Effector memory CD4-positive, alpha-beta T cell (primary cell): ENCODE results near the gene S100A10.
A peak's percentile ranks its signal among the peaks of the same experiment; 100 is the strongest.

Experiments
- DNase-seq, 3 donors: peaks; one replicate each; pipeline ENCODE4 v3.0.0-alpha.2; 2020
- H3K27ac ChIP-seq: 2 replicates; pipeline ENCODE4 v1.7.0; 2013; ENCODE audit warnings: mild to moderate bottlenecking, low read length, moderate library complexity; ENCODE audit not compliant: insufficient read depth, poor library complexity, severe bottlenecking
- H3K27me3 ChIP-seq: replicated peaks from 2 replicates; pipeline ENCODE4 v1.7.0; 2013; ENCODE audit warnings: mild to moderate bottlenecking, low read length; ENCODE audit not compliant: insufficient read depth, control insufficient read depth, poor library complexity, severe bottlenecking
- H3K36me3 ChIP-seq: 2 replicates; pipeline ENCODE4 v1.7.0; 2013; ENCODE audit warnings: mild to moderate bottlenecking, low read length, moderate library complexity; ENCODE audit not compliant: control insufficient read depth, insufficient read depth
- H3K4me1 ChIP-seq: 2 replicates; pipeline ENCODE4 v1.7.0; 2013; ENCODE audit warnings: low read length, mild to moderate bottlenecking; ENCODE audit not compliant: control insufficient read depth, insufficient read depth, poor library complexity, severe bottlenecking
- H3K4me3 ChIP-seq: 2 replicates; pipeline ENCODE4 v1.7.0; 2013; ENCODE audit warnings: low read length, low read depth, mild to moderate bottlenecking; ENCODE audit not compliant: insufficient read depth, poor library complexity, severe bottlenecking
- H3K9me3 ChIP-seq: 2 replicates; pipeline ENCODE4 v1.7.0; 2013; ENCODE audit warnings: mild to moderate bottlenecking, low read length, moderate library complexity; ENCODE audit not compliant: control insufficient read depth

Gene S100A10

DNA sequence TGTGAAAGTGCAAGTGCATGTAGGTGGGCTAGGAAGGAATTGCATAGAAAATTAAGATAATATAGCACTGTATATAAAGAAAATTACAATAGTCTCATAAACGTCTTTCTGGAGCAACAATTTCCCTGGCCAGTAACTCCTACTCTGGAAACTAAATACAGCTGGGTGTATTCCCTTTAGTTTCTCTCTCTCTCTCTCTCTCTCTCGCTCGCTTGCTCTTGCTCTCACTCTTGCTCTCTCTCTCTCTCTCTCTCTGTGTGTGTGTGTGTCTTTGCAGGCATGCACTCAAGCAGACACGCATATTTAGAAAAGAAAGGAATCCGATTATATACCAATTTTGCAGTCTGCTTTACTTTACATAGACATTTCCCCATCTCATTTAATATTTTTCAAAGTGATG, 14.7 kb downstream of the S100A10 start:
- Histone ChIP-seq H3K27me3 (no peaks in the 10 kb centered on the region), H3K27ac (no peak overlapping the region), H3K4me3 (no peak overlapping the region), H3K36me3 (peaks cover 28% of the 10 kb centered on the region), H3K4me1 (peaks cover 3% of the 10 kb centered on the region), H3K9me3 (no peaks in the 10 kb centered on the region)
- no peak for DNase-seq

DNA sequence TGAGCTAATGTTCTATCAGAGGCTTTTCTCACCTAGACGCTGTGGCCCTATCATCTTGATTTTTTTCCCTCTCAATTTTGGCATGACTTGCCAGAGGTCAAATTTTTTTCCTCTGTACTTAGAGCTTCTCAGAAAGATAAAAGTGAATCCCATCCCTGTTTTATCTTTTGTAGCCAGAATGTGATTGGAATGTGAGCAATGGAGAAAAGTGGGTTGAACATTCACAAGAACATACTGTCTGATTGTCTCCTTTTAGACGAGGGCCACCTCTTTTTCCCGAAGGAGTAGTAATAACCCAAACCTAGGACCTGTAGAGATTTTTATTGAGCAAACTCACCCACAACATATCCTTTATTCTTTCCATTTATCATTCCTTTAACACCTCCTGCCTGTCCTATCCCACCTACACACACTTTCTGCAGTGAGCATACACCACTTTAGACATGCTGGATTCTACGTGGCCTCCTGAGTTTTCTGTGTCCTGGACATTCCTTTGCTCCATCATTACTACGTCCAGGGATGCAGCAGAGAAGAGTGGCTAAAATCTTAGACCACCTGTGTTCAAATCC, 15.9 kb downstream of the S100A10 start:
- Histone ChIP-seq H3K9me3 (no peaks in the 10 kb centered on the region), H3K27ac (no peak overlapping the region), H3K4me1 (peaks cover 3% of the 10 kb centered on the region), H3K4me3 (no peak overlapping the region), H3K36me3 (peaks cover 16% of the 10 kb centered on the region), H3K27me3 (no peaks in the 10 kb centered on the region)
- DNase-seq: no peak

DNA sequence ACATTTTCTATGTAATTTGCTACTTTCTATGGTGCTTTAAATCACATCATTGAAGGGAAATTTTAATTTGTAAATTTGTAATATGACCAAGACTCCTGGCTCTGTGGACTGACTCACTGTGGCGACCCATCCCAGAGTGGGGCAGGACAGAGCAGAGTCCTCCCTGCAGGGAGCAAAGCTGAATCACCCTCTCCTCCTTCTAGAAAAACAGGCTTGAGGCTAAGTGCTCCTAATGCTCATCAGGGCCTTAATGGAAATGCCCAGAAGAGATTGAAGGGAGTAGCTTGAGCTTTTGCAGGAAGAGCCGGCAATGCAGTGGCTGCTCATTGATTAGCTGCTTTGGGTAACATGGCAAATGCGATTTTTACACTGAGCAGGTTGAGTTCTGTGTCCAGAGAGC, 16.8 kb downstream of the S100A10 start:
- H3K27ac ChIP-seq: no peak overlapping the region
- H3K4me1 ChIP-seq: peaks cover 3% of the 10 kb centered on the region
- no peak for DNase-seq
- no peaks in the 10 kb centered on the region for H3K27me3 ChIP-seq
- H3K4me3 ChIP-seq: no peak overlapping the region
- peaks cover 9% of the 10 kb centered on the region for H3K36me3 ChIP-seq
- no peaks in the 10 kb centered on the region for H3K9me3 ChIP-seq

DNA sequence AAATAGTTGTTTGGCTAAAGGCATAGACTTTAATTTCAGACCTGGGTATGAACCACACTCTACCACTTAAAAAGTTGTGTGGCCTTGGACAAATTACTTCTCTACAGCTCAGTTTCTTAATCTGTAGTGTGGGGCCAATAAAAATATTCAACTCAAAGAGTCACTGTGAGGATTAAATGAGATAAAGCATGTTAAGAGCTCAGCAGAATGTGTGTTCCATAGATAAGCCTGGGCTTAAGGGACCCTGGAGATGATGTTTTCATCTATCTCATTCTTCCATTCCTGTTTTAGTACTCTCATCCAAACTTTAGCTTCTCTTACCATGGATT, 17.7 kb downstream of the S100A10 start:
- Histone ChIP-seq H3K4me1 (peaks cover 3% of the 10 kb centered on the region), H3K27ac (no peak overlapping the region), H3K9me3 (no peaks in the 10 kb centered on the region), H3K36me3 (peaks cover 4% of the 10 kb centered on the region), H3K4me3 (no peak overlapping the region), H3K27me3 (no peaks in the 10 kb centered on the region)
- DNase-seq: no peak

DNA sequence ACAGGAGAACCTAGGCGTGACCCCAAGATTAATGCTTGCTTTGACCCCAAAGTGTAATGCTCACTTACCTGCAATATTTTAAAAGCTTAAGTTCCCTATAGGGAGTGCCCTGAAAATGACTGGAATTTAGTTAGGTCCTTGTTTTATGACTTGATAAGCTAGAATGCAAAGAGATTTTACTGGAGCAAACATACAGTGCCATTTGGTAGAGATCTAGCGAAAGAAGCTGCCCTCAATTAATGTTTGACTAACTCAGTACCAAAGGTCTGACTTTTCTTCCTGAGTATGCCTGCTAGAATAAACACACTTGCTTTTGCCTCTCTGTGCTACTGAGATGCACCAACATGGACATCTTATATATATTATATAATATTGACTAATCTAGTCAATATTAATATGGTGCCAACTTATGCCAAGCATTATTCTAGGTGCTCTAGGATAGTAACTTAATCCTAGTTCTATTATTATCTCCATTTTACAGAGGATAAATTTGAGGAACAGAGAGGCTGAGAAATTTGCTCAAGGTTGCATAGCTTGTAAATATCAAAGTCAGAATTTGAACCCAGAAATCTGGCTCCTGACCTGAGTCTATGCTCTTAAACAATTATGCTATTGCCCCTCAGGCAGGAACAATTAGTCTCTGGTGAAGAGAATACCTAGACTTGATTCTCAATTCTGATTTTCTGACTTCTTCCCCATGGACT, 18.2 kb downstream of the S100A10 start:
- Histone ChIP-seq H3K36me3 (no peaks in the 10 kb centered on the region), H3K4me1 (peaks cover 3% of the 10 kb centered on the region), H3K27me3 (no peaks in the 10 kb centered on the region), H3K27ac (no peak overlapping the region), H3K9me3 (no peaks in the 10 kb centered on the region), H3K4me3 (no peak overlapping the region)
- no peak for DNase-seq

DNA sequence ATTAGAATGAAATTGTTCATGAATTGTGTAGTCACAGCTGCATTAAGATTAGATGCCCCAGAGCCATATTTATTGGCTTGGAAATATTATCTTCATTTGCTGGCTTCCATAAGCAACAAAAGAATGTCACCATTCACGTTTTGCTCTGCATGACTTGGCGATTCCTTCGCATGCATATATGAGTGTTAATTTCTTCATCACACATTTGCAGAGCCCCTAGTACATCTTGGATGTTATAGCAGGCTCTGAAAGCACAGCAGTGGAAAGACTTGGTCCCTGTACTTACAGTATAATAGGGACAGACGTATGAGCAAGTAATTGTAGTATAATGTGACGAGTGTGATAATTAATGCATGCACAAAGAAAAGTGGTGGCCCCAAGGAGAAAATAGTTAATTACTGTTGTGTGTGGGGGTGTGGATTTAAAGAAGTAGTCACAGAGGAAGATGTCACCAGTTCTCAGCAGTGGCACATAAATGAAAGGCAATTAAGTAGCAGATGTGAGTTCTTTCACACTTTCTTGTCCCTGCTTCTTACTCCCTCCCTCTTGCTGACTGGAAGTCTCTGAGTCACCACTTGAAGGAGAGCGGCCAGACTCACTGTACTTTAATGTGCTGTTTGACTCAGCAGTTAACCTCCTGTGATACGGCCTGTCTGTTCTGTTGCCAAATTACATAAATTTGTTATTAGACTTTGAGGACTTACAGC, 21.0 kb downstream of the S100A10 start:
- H3K36me3 ChIP-seq: no peaks in the 10 kb centered on the region
- H3K4me3 ChIP-seq: no peak overlapping the region
- H3K27ac ChIP-seq: no peak overlapping the region
- no peaks in the 10 kb centered on the region for H3K27me3 ChIP-seq
- peaks cover 8% of the 10 kb centered on the region for H3K4me1 ChIP-seq
- no peak for DNase-seq
- H3K9me3 ChIP-seq: no peaks in the 10 kb centered on the region

DNA sequence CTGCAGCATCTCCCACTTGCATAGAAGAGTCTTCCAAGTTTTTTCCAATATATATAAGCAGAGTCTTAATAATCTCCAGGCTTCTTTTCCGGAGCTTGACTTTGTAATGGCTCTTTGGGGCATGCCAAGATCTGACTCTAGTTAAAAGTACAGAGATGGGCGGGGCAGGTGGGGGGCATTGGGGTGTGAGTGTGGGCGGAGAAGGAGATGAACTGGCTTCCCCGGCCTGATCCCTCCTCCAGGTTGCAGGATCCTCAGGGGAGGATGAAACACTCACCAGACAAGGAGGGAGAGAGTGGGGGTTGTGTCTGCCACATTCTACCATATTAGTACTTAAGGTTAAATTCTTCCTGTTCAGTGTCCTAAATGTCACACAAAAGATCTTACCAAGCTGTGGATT, 23.0 kb downstream of the S100A10 start:
- Histone ChIP-seq H3K4me3 (no peak overlapping the region), H3K27me3 (no peaks in the 10 kb centered on the region), H3K4me1 (peaks cover 8% of the 10 kb centered on the region), H3K36me3 (no peaks in the 10 kb centered on the region), H3K9me3 (no peaks in the 10 kb centered on the region), H3K27ac (no peak overlapping the region)
- no peak for DNase-seq

DNA sequence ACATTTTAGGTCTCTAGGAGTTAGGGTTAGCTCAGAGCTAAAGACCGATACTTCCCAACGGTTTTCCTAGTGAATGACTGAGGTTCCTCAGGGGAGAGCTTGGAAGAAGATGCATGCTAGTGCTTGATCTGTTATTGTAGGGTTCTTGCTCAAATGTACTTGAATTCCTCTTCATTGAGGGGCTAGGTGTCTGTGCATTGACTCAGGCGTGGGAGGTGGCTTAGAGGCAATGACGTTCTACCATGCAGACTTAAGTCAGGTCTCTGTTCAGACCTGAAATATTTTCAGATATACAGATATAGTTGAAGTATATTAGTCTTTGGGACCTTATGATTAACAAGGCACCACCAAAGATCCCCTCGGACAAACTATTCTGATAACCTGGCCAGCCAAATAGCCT, 23.5 kb downstream of the S100A10 start:
- Histone ChIP-seq H3K4me1 (peaks cover 8% of the 10 kb centered on the region), H3K27me3 (no peaks in the 10 kb centered on the region), H3K9me3 (no peaks in the 10 kb centered on the region), H3K36me3 (no peaks in the 10 kb centered on the region), H3K27ac (no peak overlapping the region), H3K4me3 (no peak overlapping the region)
- no peak for DNase-seq

DNA sequence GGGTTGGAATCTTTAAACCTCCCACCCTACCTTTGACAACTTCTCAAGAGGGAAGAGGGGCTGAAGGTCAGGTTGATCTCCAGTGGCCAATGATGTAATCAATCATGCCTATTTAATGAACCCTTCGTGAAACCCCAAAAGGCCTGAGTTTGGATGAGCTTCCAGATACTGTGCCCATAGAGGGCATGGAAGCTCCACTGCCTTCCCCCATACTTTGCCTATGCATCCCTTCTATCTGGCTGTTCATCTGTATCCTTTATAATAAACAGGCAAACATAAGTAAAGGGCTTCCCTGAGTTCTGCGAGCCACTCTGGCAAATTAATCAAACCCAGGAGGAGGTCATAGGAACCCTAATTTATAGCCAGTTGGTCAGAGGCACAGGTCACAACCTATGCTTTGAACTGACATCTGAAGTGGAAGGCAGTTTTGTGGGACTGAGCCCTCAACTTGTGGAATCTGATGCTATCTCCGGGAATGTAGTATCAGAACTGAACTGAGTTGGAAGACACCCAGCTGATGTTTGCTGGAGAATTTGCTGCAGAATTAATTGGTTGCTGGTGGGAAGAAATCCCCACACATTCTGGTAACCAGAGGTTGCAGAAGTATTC, 24.8 kb downstream of the S100A10 start:
- no peak for DNase-seq
- H3K4me1 ChIP-seq: peaks cover 8% of the 10 kb centered on the region
- no peaks in the 10 kb centered on the region for H3K9me3 ChIP-seq
- H3K36me3 ChIP-seq: no peaks in the 10 kb centered on the region
- no peak overlapping the region for H3K4me3 ChIP-seq
- no peaks in the 10 kb centered on the region for H3K27me3 ChIP-seq
- no peak overlapping the region for H3K27ac ChIP-seq

DNA sequence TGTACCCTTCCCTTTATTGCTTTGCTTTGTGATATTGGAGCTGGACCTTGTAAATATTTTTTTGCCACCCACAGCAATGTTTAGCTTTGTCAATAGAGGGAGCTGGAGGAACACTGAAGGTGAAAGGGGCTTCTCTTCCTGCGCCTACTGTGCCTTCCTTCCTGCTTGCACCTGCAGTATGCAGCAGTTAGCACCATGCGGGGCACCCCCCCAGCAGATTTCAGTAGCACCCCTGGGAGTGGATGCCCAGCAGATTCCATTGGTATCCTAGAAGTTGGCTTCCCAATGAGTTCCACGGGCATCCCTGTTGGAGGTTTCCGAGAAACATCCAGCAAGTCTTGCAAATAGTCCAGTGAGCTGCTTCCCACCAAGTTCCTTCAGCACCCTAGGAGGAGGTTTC, 25.6 kb downstream of the S100A10 start:
- H3K4me1 ChIP-seq: peaks cover 8% of the 10 kb centered on the region
- H3K9me3 ChIP-seq: no peaks in the 10 kb centered on the region
- no peak overlapping the region for H3K27ac ChIP-seq
- H3K36me3 ChIP-seq: no peaks in the 10 kb centered on the region
- no peak overlapping the region for H3K4me3 ChIP-seq
- peak in 2 of 3 donors; percentile 15 to 30 for DNase-seq
- H3K27me3 ChIP-seq: no peaks in the 10 kb centered on the region
